Measurements from ENCODE around the gene MDFIC2.
"Not testable (repeated sequence)": the region's sequence is repeated elsewhere in the genome, so short reads cannot be mapped to it uniquely, and the experiment has no call there.

Gene MDFIC2

DNA sequence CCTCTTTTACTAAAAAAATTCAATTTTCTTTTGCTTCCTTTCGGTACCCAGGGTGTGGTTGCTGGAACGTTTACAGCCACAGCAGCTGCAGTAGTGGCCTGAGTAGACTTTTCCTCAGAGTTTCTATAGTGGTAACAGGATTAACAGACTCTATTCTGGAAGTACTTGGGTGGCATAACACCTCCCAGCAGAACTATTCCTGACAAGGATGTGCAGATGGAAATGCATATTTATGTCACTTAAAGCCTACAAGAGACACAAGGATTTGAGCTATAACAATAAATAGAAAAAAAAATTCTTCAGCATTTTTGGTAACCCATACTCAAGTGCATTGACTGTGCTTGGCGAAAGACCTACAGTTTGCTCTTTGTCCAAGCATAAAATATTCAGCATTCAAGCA lies 94.0 kb downstream of the MDFIC2 start:
- H3K4me3 ChIP-seq (ENCODE audit: low read depth, low read length), result no peak overlapping the region
- no peaks in the 10 kb centered on the region for H3K27me3 ChIP-seq
- no peak for DNase-seq
- no peaks in the 10 kb centered on the region for H3K9me3 ChIP-seq
- TF ChIP-seq, protein P1, sequence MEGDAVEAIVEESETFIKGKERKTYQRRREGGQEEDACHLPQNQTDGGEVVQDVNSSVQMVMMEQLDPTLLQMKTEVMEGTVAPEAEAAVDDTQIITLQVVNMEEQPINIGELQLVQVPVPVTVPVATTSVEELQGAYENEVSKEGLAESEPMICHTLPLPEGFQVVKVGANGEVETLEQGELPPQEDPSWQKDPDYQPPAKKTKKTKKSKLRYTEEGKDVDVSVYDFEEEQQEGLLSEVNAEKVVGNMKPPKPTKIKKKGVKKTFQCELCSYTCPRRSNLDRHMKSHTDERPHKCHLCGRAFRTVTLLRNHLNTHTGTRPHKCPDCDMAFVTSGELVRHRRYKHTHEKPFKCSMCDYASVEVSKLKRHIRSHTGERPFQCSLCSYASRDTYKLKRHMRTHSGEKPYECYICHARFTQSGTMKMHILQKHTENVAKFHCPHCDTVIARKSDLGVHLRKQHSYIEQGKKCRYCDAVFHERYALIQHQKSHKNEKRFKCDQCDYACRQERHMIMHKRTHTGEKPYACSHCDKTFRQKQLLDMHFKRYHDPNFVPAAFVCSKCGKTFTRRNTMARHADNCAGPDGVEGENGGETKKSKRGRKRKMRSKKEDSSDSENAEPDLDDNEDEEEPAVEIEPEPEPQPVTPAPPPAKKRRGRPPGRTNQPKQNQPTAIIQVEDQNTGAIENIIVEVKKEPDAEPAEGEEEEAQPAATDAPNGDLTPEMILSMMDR (IDR thresholded peaks at IDR 0.05; ENCODE audit: low read depth, low read length), result no peak
- no peaks in the 10 kb centered on the region for H3K36me3 ChIP-seq
- no peaks in the 10 kb centered on the region for H3K4me1 ChIP-seq

DNA sequence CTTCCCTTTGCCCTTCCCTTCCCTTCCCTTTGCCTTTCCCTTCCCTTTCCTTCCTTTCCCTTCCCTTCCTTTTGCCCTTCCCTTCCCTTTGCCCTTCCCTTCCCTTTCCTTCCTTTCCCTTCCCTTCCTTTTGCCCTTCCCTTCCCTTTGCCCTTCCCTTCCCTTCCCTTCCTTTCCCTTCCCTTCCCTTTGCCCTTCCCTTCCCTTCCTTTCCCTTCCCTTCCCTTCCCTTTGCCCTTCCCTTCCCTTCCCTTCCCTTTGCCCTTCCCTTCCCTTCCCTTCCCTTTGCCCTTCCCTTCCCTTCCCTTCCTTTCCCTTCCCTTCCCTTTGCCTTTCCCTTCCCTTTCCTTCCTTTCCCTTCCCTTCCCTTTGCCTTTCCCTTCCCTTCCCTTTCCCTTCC lies 101.2 kb downstream of the MDFIC2 start:
- H3K27me3 ChIP-seq; H3K4me1 ChIP-seq; H3K9me3 ChIP-seq; H3K4me3 ChIP-seq (ENCODE audit: low read depth, low read length); DNase-seq; H3K36me3 ChIP-seq: not testable (repeated sequence)

DNA sequence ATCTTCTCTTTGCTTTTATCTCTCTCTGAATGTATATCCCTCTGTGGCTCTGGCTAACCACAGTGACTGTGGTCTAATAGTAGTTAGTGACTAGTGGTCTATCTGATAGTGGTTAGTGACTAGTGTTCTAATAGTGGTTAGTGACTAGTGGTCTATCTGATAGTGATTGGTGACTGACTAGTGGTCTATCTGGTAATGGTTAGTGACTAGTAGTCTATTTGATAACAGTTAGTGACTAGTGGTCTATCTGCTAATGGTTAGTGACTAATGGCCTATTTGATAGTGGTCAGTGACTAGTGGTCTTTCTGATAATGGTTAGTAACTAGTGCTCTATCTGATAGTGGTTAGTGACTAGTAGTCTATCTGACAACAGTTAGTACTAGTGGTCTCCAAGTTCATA lies 110.5 kb downstream of the MDFIC2 start:
- Histone ChIP-seq H3K4me3 (ENCODE audit: low read depth, low read length) (no peak overlapping the region), H3K27me3 (no peaks in the 10 kb centered on the region), H3K36me3 (no peaks in the 10 kb centered on the region), H3K9me3 (no peaks in the 10 kb centered on the region), H3K4me1 (no peaks in the 10 kb centered on the region)
- TF ChIP-seq, protein P1 (IDR thresholded peaks at IDR 0.05; ENCODE audit: low read depth, low read length), result no peak
- DNase-seq, result no peak

DNA sequence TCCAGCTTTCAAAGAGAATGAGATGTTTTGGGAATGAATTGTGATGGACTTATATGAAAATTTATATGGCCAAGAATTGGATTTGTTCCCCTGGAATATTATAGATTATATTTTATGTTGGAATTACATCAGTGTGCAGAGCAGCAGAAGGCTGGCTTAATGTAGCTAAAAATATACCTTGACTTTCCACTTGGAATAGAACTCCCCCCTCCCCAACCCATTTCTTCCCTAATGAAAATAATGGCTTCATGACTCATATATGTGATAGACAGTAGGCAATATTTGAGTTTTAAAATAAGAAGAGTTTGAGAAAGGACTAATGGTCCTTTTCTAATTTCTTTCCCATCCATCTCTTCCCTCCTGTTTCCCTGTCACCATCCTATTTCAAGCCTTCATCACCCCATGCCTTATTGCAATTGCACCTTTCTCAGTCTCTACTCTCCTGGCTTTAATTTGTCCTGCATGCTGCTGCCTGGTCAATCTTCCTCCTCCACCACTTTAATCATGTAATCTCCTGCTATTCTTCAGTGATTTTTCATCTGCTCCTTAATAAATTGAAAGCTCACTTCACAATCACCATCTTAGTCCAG lies 122.5 kb downstream of the MDFIC2 start:
- TF ChIP-seq, protein P1 (IDR thresholded peaks at IDR 0.05; ENCODE audit: low read depth, low read length), result no peak
- Histone ChIP-seq H3K9me3 (no peaks in the 10 kb centered on the region), H3K36me3 (no peaks in the 10 kb centered on the region), H3K27me3 (peaks cover 7% of the 10 kb centered on the region; the same call in 1 of the 2 replicates), H3K4me3 (ENCODE audit: low read depth, low read length) (no peak overlapping the region), H3K4me1 (no peaks in the 10 kb centered on the region)
- DNase-seq, result no peak

DNA sequence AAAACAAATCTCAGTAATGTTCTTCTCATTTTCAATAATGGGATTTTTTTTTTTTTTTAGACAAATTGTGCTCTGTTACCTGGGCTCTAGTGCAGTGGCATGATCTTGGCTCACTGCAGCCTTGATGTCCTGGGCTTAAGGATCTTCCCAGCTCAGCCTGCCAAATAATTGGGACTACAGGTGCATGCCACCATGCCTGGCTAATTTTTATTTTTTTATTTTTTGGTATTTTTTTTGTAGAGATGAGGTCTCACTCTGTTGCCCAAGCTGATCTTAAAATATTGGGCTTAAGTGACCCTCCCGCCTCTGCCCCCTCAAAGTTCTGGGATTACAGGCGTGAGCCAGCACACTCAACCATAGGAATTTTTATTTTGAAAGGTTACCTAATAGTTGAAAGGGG lies 126.2 kb downstream of the MDFIC2 start:
- no peak for DNase-seq
- Histone ChIP-seq H3K36me3 (no peaks in the 10 kb centered on the region), H3K9me3 (no peaks in the 10 kb centered on the region), H3K4me3 (ENCODE audit: low read depth, low read length) (no peak overlapping the region), H3K27me3 (peaks cover 23% of the 10 kb centered on the region), H3K4me1 (no peaks in the 10 kb centered on the region)
- TF ChIP-seq, protein P1 (IDR thresholded peaks at IDR 0.05; ENCODE audit: low read depth, low read length), result no peak

DNA sequence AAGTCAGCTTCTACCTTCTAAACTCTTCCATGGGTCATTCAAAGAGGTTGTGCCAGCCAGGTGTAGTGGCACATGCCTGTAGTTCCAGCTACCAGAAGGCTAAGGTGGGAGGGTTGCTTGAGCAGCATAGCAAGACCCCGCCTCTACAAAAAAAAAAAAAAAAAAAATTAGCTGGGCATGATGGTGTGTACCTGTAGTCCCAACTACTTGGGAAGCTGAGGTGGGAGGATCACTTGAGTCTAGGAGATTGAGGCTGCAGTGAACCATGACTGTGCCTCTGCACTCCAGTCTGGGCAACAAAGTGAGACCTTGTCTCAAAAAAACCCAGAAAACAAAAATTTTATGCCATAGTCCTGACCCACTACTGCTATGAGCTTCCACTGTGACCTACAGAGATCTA lies 126.8 kb downstream of the MDFIC2 start:
- TF ChIP-seq, protein P1 (IDR thresholded peaks at IDR 0.05; ENCODE audit: low read depth, low read length), result no peak

More for the DNA sequence above, 126.8 kb downstream of the MDFIC2 start:
- Histone ChIP-seq H3K9me3 (no peaks in the 10 kb centered on the region), H3K27me3 (peaks cover 22% of the 10 kb centered on the region), H3K36me3 (no peaks in the 10 kb centered on the region), H3K4me3 (ENCODE audit: low read depth, low read length) (no peak overlapping the region), H3K4me1 (no peaks in the 10 kb centered on the region)
- no peak for DNase-seq

Data from BE2C (cell line).